Prostate gland (tissue), 2 donors: ENCODE results near the gene WWC2. TPM values are rescaled to one million over a fixed set of nuclear protein-coding genes. Genes with fewer than 3 reads are reported as not detected.

ENCODE experiments used
- DNase-seq: peaks from one replicate; pipeline ENCODE4 v3.0.0-alpha.2; 2019; ENCODE audit warnings: low spot score
- H3K27ac ChIP-seq, 2 donors: fragments of 200-600 bp; sonication (generic); 2 replicates each; pipeline ENCODE4 v1.5.1; 2017 to 2019
- H3K27me3 ChIP-seq: fragments of 200-600 bp; sonication (generic); replicated peaks from 2 replicates; pipeline ENCODE4 v1.5.1; 2019; ENCODE audit not compliant: insufficient read depth
- H3K36me3 ChIP-seq, 2 donors: fragments of 200-600 bp; sonication (generic); 1 replicate in 1 of 2; 2 replicates in 1 of 2; pipeline versions ENCODE4 v1.5.1 to v1.8.1; 2017 to 2019
- H3K4me1 ChIP-seq: fragments of 200-600 bp; sonication (generic); replicated peaks from 2 replicates; pipeline ENCODE4 v1.5.1; 2019
- H3K4me3 ChIP-seq, 2 donors: fragments of 200-600 bp; sonication (generic); 2 replicates each; pipeline ENCODE4 v1.5.1; 2017 to 2019
- H3K9me3 ChIP-seq: fragments of 200-600 bp; sonication (generic); 2 replicates; pipeline ENCODE4 v1.5.1; 2017
- POLR2A ChIP-seq: fragments of 450-650 bp; IDR thresholded peaks from one replicate; pipeline ENCODE4 v1.6.1; 2016; ENCODE audit warnings: antibody characterized with exemption, mild to moderate bottlenecking
- POLR2AphosphoS5 ChIP-seq: sonication (generic); formaldehyde crosslinking; IDR thresholded peaks from one replicate; pipeline ENCODE4 v1.6.1; 2017; ENCODE audit warnings: antibody characterized with exemption
- WGBS: methylation state at CpG from one replicate; pipeline ENCODE4 v1.1.5; 2018; 5-methylcytosine and 5-hydroxymethylcytosine counted together
- intact Hi-C: fragments of 100-400 bp; cut with DNase I; formaldehyde crosslinking; loops from one replicate; pipeline ENCODE4 v1.14.2; 2022
- total RNA-seq, 2 donors: library from RNA; depleted of rRNA; stranded (reverse); fragments of >200 nt; gene quantifications; one replicate each; pipeline ENCODE4 v1.1.0, GENCODE V29; 2016
- TF ChIP-seq, protein P1 (sequence below), 4 experiments: fragments of 200-600 bp in 2 of 4; fragments of 450-650 bp in 2 of 4; sonication (generic) in 2 of 4; IDR thresholded peaks; 1 replicate in 3 of 4; 2 replicates in 1 of 4; pipeline ENCODE4 v1.5.1; 2016 to 2019; ENCODE audit warnings: antibody characterized with exemption in 4 of 4, mild to moderate bottlenecking in 2 of 4, moderate library complexity in 2 of 4

Gene WWC2
- total RNA-seq, 2 donors from 2014 or later, result 17.6 to 44.1 TPM

DNA sequence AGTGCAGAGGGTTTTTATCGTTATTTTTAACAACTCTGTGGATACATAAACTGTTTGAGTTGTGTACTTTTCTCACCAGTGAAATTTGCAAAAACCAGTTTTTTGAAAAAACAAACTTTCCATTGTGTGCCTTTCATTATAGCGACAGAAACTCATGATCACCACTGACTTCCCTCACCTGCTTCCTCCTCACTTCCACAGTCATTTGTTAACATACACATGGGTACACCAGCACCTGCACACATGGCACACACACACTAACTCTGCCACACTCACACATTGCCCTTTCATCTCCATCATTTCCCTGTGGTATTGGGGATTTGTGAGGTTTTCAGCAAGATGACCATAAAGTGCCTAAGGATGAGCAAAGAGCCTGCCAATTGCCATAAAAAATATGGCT lies 200.4 kb downstream of the WWC2 start:
- Histone ChIP-seq H3K36me3 (no peaks in the 10 kb centered on the region), H3K27ac (no peak overlapping the region), H3K9me3 (no peaks in the 10 kb centered on the region), H3K4me1 (no peaks in the 10 kb centered on the region), H3K27me3 (no peaks in the 10 kb centered on the region), H3K4me3 (no peak overlapping the region)
- intact Hi-C loops, result no loop called here
- DNase-seq, result no peak
- TF ChIP-seq POLR2AphosphoS5 (no peak), POLR2A (no peak)
- TF ChIP-seq, protein P1, sequence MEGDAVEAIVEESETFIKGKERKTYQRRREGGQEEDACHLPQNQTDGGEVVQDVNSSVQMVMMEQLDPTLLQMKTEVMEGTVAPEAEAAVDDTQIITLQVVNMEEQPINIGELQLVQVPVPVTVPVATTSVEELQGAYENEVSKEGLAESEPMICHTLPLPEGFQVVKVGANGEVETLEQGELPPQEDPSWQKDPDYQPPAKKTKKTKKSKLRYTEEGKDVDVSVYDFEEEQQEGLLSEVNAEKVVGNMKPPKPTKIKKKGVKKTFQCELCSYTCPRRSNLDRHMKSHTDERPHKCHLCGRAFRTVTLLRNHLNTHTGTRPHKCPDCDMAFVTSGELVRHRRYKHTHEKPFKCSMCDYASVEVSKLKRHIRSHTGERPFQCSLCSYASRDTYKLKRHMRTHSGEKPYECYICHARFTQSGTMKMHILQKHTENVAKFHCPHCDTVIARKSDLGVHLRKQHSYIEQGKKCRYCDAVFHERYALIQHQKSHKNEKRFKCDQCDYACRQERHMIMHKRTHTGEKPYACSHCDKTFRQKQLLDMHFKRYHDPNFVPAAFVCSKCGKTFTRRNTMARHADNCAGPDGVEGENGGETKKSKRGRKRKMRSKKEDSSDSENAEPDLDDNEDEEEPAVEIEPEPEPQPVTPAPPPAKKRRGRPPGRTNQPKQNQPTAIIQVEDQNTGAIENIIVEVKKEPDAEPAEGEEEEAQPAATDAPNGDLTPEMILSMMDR (IDR thresholded peaks at IDR 0.05), result no peak
- WGBS, result 56% methylated on average over 2 of the region's 2 CpGs

DNA sequence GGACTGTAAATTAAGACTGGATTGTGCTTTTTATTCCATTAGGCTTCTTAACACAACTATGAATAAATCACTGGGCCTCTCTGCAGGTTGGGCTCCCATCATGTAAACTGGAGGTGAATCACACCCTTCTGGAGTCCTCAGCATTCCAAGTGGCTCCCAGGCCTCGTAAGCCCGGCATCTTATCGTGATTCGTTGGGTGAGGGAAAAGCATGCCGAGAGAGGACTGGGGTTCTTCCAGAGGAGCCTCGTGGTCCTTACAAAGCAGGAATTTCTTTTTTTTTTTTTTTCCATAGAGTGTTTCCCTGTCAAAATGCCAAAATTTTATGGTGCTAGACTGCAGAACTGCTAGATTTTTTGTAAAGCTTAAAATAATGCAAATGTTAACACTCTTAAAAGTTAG lies 201.0 kb downstream of the WWC2 start:
- H3K4me3 ChIP-seq, result no peak overlapping the region
- WGBS, result 59% methylated on average over 6 of the region's 6 CpGs
- TF ChIP-seq POLR2AphosphoS5 (no peak), POLR2A (no peak)
- TF ChIP-seq, protein P1 (IDR thresholded peaks at IDR 0.05), result no peak
- DNase-seq, result no peak
- H3K9me3 ChIP-seq, result no peaks in the 10 kb centered on the region
- no peaks in the 10 kb centered on the region for H3K36me3 ChIP-seq
- no peak overlapping the region for H3K27ac ChIP-seq
- no peaks in the 10 kb centered on the region for H3K27me3 ChIP-seq
- intact Hi-C loops, result no loop called here
- no peaks in the 10 kb centered on the region for H3K4me1 ChIP-seq

DNA sequence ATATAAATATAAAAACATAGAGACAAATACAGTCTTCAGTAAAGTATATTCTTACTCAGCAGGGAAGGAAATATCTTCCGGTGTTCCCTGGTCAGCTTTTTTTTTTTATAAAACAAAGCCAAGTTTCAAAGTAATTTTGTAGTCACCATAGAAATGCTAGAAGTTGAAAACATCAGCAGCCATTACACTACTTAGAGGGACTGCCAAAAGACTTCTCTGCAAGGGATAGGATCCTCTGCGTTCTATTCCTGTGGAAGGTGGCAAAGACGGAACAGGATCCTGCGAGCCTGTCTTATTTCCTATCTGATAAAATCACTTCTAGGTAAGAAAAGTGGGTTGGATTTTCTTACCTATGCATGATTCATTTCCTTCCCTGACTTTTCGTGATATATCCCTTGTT lies 201.6 kb downstream of the WWC2 start:
- Histone ChIP-seq H3K27me3 (no peaks in the 10 kb centered on the region), H3K36me3 (no peaks in the 10 kb centered on the region), H3K4me1 (no peaks in the 10 kb centered on the region), H3K4me3 (no peak overlapping the region), H3K27ac (no peak overlapping the region), H3K9me3 (no peaks in the 10 kb centered on the region)
- TF ChIP-seq, protein P1 (IDR thresholded peaks at IDR 0.05), result no peak
- TF ChIP-seq POLR2AphosphoS5 (no peak), POLR2A (no peak)
- intact Hi-C loops, result no loop called here
- DNase-seq, result no peak
- 80% methylated on average over 5 of the region's 5 CpGs for WGBS

DNA sequence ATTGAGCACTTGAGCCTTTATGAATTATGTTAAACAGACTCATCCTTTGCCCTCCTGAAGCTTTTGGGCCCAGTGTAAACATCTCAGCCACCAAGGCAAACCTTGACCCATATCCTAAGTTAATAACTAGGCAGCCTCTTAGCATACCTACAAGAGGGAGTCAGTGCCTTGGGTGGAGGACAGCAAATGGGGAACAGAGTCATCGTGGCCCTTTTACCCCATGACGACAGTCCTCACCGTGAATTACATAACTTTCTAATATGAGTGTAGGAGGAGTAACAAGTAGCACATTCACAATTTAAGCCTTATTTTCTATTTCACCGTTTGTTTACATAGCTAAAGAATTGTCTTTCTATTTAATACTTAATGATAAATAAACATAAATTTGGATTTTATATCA lies 204.2 kb downstream of the WWC2 start:
- Histone ChIP-seq H3K4me1 (no peaks in the 10 kb centered on the region), H3K27ac (no peak overlapping the region), H3K9me3 (no peaks in the 10 kb centered on the region), H3K36me3 (no peaks in the 10 kb centered on the region), H3K4me3 (no peak overlapping the region), H3K27me3 (no peaks in the 10 kb centered on the region)
- 80% methylated on average over 4 of the region's 4 CpGs for WGBS
- intact Hi-C loops, result no loop called here
- TF ChIP-seq POLR2A (no peak), POLR2AphosphoS5 (no peak)
- TF ChIP-seq, protein P1 (IDR thresholded peaks at IDR 0.05), result no peak
- DNase-seq, result no peak

DNA sequence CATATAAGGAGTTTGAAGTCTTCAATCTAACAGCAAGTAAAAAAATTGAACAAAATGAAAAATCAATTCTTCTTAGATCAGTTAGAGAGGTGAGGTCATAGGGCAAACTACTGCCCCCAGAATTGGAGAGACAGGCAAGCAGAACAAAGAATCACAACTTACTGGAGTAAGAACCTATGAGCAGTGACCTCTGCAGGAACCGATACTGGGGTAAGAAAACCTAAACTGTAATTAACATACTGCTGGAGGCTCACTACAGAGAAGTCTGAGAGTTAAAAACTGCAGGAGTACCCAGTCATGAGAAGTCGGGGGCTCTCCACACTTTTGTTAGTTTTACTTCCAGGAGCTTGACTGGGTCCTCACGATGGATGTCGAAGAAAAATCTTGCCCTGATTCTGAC lies 205.0 kb downstream of the WWC2 start:
- no peak overlapping the region for H3K4me3 ChIP-seq
- TF ChIP-seq, protein P1 (IDR thresholded peaks at IDR 0.05), result no peak
- TF ChIP-seq POLR2AphosphoS5, result no peak
- no peak for TF ChIP-seq POLR2A
- no peaks in the 10 kb centered on the region for H3K36me3 ChIP-seq
- DNase-seq, result no peak
- H3K27me3 ChIP-seq, result no peaks in the 10 kb centered on the region
- no peaks in the 10 kb centered on the region for H3K4me1 ChIP-seq
- intact Hi-C loops, result no loop called here
- H3K27ac ChIP-seq, result no peak overlapping the region
- no peaks in the 10 kb centered on the region for H3K9me3 ChIP-seq
- WGBS, result 88% methylated on average over 4 of the region's 4 CpGs
